NCI-H510A treated with DMSO at 0.1 percent for 48 hours (cell line): ENCODE data around the gene TSHZ2.
"Not testable (repeated sequence)": the region's sequence is repeated elsewhere in the genome, so short reads cannot be mapped to it uniquely, and the experiment has no call there.

Source experiments
- DNase-seq: peaks from one replicate; lab custom pipeline; 2025; lab: John Stamatoyannopoulos, UW

The TSHZ2 gene

GRCh38 chr20:53413845-53414244, 441.7 kb downstream of the TSHZ2 start:
- DNase-seq = not testable (repeated sequence)

GRCh38 chr20:53419693-53420460, 447.7 kb downstream of the TSHZ2 start:
- no peak for DNase-seq

- DNase-seq = no peak
These were observed 449.2 kb downstream of the TSHZ2 start for GRCh38 chr20:53421343-53421742.

GRCh38 chr20:53422039-53422438, 449.9 kb downstream of the TSHZ2 start:
- DNase-seq = no peak

- DNase-seq = no peak
These were observed 451.5 kb downstream of the TSHZ2 start for GRCh38 chr20:53423587-53424146.

- DNase-seq = no peak
These were observed 453.3 kb downstream of the TSHZ2 start for GRCh38 chr20:53425481-53425880.

- DNase-seq = no peak
These were observed 453.8 kb downstream of the TSHZ2 start for GRCh38 chr20:53425941-53426340.

- no peak for DNase-seq
These were observed 454.7 kb downstream of the TSHZ2 start for GRCh38 chr20:53426766-53427312.

- no peak for DNase-seq
These were observed 455.8 kb downstream of the TSHZ2 start for GRCh38 chr20:53427951-53428350.

GRCh38 chr20:53428588-53428987, 456.4 kb downstream of the TSHZ2 start:
- no peak for DNase-seq

- no peak for DNase-seq
These were observed 456.8 kb downstream of the TSHZ2 start for GRCh38 chr20:53428996-53429395.

GRCh38 chr20:53434662-53435061, 462.5 kb downstream of the TSHZ2 start:
- peak; percentile 30 for DNase-seq

- DNase-seq = not testable (repeated sequence)
These were observed 464.8 kb downstream of the TSHZ2 start for GRCh38 chr20:53436927-53437326.

- DNase-seq = no peak
These were observed 466.2 kb downstream of the TSHZ2 start for GRCh38 chr20:53438368-53438767.

GRCh38 chr20:53439046-53439445, 466.9 kb downstream of the TSHZ2 start:
- DNase-seq = no peak

- no peak for DNase-seq
These were observed 467.5 kb downstream of the TSHZ2 start for GRCh38 chr20:53439616-53440015.

- no peak for DNase-seq
These were observed 472.4 kb downstream of the TSHZ2 start for GRCh38 chr20:53444401-53445149.

GRCh38 chr20:53445321-53445731, 473.2 kb downstream of the TSHZ2 start:
- no peak for DNase-seq

- DNase-seq = no peak
These were observed 473.8 kb downstream of the TSHZ2 start for GRCh38 chr20:53445932-53446331.

GRCh38 chr20:53447316-53447715, 475.2 kb downstream of the TSHZ2 start:
- DNase-seq = no peak

- DNase-seq = no peak
These were observed 476.3 kb downstream of the TSHZ2 start for GRCh38 chr20:53448426-53448825.

GRCh38 chr20:53448875-53449274, 476.7 kb downstream of the TSHZ2 start:
- no peak for DNase-seq

- DNase-seq = no peak
These were observed 480.9 kb downstream of the TSHZ2 start for GRCh38 chr20:53453076-53453475.
